Brain microvascular endothelial cell (primary cell): Measurements from ENCODE around the gene HHAT.

Experiments used
- DNase-seq: peaks from one replicate; pipeline ENCODE4 v3.0.0-alpha.2; 2020
- H3K27ac ChIP-seq: fragments of 250-450 bp; sonication (Bioruptor Pico); 2 replicates; pipeline ENCODE4 v1.5.1; 2020; ENCODE audit warnings: mild to moderate bottlenecking, moderate library complexity
- H3K27me3 ChIP-seq: fragments of 250-450 bp; sonication (Bioruptor Pico); replicated peaks from 2 replicates; pipeline ENCODE4 v1.5.1; 2020; ENCODE audit warnings: mild to moderate bottlenecking
- H3K36me3 ChIP-seq: fragments of 250-450 bp; sonication (Bioruptor Pico); replicated peaks from 2 replicates; pipeline ENCODE4 v1.5.1; 2020; ENCODE audit warnings: mild to moderate bottlenecking
- H3K4me3 ChIP-seq: 2 replicates; pipeline ENCODE4 v1.5.1; 2011; ENCODE audit warnings: low read depth, mild to moderate bottlenecking, control low read depth, low read length, moderate library complexity
- CTCF ChIP-seq: IDR thresholded peaks from 2 replicates; pipeline ENCODE4 v1.5.1; 2011; ENCODE audit warnings: low read depth, mild to moderate bottlenecking, moderate library complexity, low read length, control low read depth, inconsistent platforms; ENCODE audit errors: missing control alignments
- in situ Hi-C: cut with HindIII; loops from 2 replicates; pipeline ENCODE4 v1.10.0; 2017; ENCODE audit warnings: low sequenced_read_pairs, low pct_ligation_motif_present

HHAT gene

GRCh38 chr1:210597555-210598134 is 268.9 kb downstream of the HHAT start:
- DNase-seq = peak; percentile 89
- TF ChIP-seq CTCF = no peak
- Histone ChIP-seq H3K27me3 (no peaks in the 10 kb centered on the region), H3K4me3 (no peak overlapping the region), H3K36me3 (no peaks in the 10 kb centered on the region), H3K27ac (peak overlapping the region; percentile 98)
- in situ Hi-C loops = no loop called here

DNA sequence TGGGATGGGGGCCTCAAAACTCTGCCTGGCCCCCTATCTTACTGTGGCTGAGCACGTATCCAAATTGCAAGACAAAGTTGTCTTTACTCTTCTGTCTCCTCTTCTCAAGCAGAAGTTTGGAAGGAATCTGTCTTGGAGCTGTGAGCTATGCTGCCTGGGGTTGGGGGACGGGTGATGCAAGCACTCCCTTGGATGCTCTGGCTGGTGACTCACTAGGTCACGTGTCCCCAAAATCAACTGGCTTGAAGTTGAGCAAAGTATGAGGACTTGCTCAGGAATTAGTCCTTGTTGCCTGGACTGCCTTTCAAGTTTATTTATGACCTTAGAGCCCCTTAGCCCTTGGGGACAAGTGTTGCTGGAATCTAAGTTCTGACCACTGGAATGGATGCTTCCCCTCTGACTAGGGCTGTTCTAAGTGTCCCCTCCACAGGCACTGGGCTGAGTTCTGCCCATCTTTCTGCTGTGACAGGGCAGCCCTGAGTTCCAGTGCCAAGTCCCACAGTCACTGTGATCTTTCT is 269.5 kb downstream of the HHAT start:
- no peak for TF ChIP-seq CTCF
- no peaks in the 10 kb centered on the region for H3K36me3 ChIP-seq
- H3K27me3 ChIP-seq = no peaks in the 10 kb centered on the region
- no peak overlapping the region for H3K4me3 ChIP-seq
- in situ Hi-C loops = no loop called here
- peak; percentile 94 for DNase-seq
- peak overlapping the region; percentile 98 for H3K27ac ChIP-seq

GRCh38 chr1:210600421-210601159 is 271.9 kb downstream of the HHAT start:
- in situ Hi-C loops = no loop called here
- no peak overlapping the region for H3K27ac ChIP-seq
- peak; percentile 8 for DNase-seq
- no peaks in the 10 kb centered on the region for H3K27me3 ChIP-seq
- no peaks in the 10 kb centered on the region for H3K36me3 ChIP-seq
- no peak overlapping the region for H3K4me3 ChIP-seq
- no peak for TF ChIP-seq CTCF

GRCh38 chr1:210603123-210603522 is 274.4 kb downstream of the HHAT start:
- no peak overlapping the region for H3K27ac ChIP-seq
- no peak overlapping the region for H3K4me3 ChIP-seq
- no peak for TF ChIP-seq CTCF
- no peak for DNase-seq
- H3K36me3 ChIP-seq = no peaks in the 10 kb centered on the region
- in situ Hi-C loops = no loop called here
- H3K27me3 ChIP-seq = no peaks in the 10 kb centered on the region

DNA sequence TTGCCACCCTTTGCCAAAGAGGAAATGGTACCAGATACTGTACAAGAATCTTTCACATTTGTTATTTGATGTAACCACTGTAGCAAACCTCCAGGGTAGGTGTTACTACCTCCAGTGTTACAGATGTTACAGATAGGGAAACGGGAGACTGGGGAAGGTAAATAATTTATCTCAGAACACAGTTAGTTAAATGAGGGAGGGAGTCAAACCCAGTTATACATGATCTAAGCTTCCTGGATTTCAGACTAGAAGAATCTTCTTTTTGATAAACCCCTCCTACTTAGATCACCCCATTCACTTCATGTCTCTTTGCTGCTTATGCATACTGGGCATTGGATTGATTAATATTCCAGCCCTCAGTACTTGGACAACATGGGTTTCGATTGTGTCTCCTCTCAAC is 276.4 kb downstream of the HHAT start:
- TF ChIP-seq CTCF = no peak
- DNase-seq = no peak
- in situ Hi-C loops = no loop called here
- Histone ChIP-seq H3K27ac (no peak overlapping the region), H3K27me3 (no peaks in the 10 kb centered on the region), H3K4me3 (no peak overlapping the region), H3K36me3 (no peaks in the 10 kb centered on the region)
